KMS-11 (cell line): Measurements from ENCODE around the gene MGRN1.

Experiments used
- H2AFZ ChIP-seq: fragments of 200-600 bp; sonication (generic); 2 replicates; pipeline ENCODE4 v1.6.1; 2016; ENCODE audit warnings: antibody characterized with exemption, mixed run types, low read depth
- H3K27ac ChIP-seq: fragments of 200-600 bp; sonication (generic); 2 replicates; pipeline ENCODE4 v1.6.1; 2016; ENCODE audit warnings: mild to moderate bottlenecking, mixed run types
- H3K27me3 ChIP-seq: fragments of 200-600 bp; sonication (generic); 2 replicates; pipeline ENCODE4 v1.6.1; 2017; ENCODE audit warnings: mild to moderate bottlenecking, low read depth, mixed run types, moderate library complexity; ENCODE audit not compliant: insufficient read depth
- H3K36me3 ChIP-seq: fragments of 200-600 bp; sonication (generic); 2 replicates; pipeline ENCODE4 v1.6.1; 2017; ENCODE audit warnings: mild to moderate bottlenecking, mixed run types; ENCODE audit not compliant: insufficient read depth
- H3K4me1 ChIP-seq: fragments of 200-600 bp; sonication (generic); 2 replicates; pipeline ENCODE4 v1.6.1; 2016; ENCODE audit warnings: mild to moderate bottlenecking, low read depth, mixed run types; ENCODE audit not compliant: poor library complexity, severe bottlenecking
- H3K4me2 ChIP-seq: fragments of 200-600 bp; sonication (generic); 2 replicates; pipeline ENCODE4 v1.7.0; 2016; ENCODE audit warnings: mild to moderate bottlenecking, mixed run types
- H3K4me3 ChIP-seq: fragments of 200-600 bp; sonication (generic); IDR thresholded peaks from 2 replicates; pipeline ENCODE4 v1.6.1; 2017; ENCODE audit warnings: low read depth, low read length, mixed read lengths; ENCODE audit not compliant: insufficient read depth
- H3K79me2 ChIP-seq: fragments of 200-600 bp; sonication (generic); 2 replicates; pipeline ENCODE4 v1.6.1; 2016; ENCODE audit warnings: low read depth, mixed run types; ENCODE audit not compliant: insufficient read depth
- H3K9ac ChIP-seq: fragments of 200-600 bp; sonication (generic); 2 replicates; pipeline ENCODE4 v1.6.1; 2016; ENCODE audit warnings: mild to moderate bottlenecking, mixed run types
- H4K20me1 ChIP-seq: fragments of 200-600 bp; sonication (generic); 2 replicates; pipeline ENCODE4 v1.6.1; 2016; ENCODE audit warnings: mild to moderate bottlenecking, mixed run types; ENCODE audit not compliant: insufficient read depth
- CTCF ChIP-seq: fragments of 200-600 bp; sonication (generic); conservative IDR thresholded peaks from 2 replicates; pipeline ENCODE4 v1.6.1; 2017; ENCODE audit warnings: low read depth, mild to moderate bottlenecking, antibody characterized with exemption, low read length, moderate library complexity, mixed read lengths

The MGRN1 gene

GRCh38 chr16:4677994-4678393 lies 53.4 kb downstream of the MGRN1 start:
- no peak overlapping the region for H3K4me3 ChIP-seq
- H3K9ac ChIP-seq, result no peak overlapping the region
- no peak overlapping the region for H3K4me2 ChIP-seq
- TF ChIP-seq CTCF, result no peak
- H4K20me1 ChIP-seq, result no peaks in the 10 kb centered on the region
- H2AFZ ChIP-seq, result no peak overlapping the region
- no peak overlapping the region for H3K27ac ChIP-seq
- H3K79me2 ChIP-seq, result peaks cover 5% of the 10 kb centered on the region; the same call in 1 of the 2 replicates
- H3K27me3 ChIP-seq, result no peaks in the 10 kb centered on the region
- no peaks in the 10 kb centered on the region for H3K36me3 ChIP-seq
- peaks cover 43% of the 10 kb centered on the region for H3K4me1 ChIP-seq

- no peaks in the 10 kb centered on the region for H3K36me3 ChIP-seq
- TF ChIP-seq CTCF, result no peak
- no peaks in the 10 kb centered on the region for H4K20me1 ChIP-seq
- no peak overlapping the region for H3K4me3 ChIP-seq
- no peak overlapping the region for H3K9ac ChIP-seq
- peaks cover 43% of the 10 kb centered on the region for H3K4me1 ChIP-seq
- H3K27ac ChIP-seq, result no peak overlapping the region; the same call in 1 of the 2 replicates
- no peaks in the 10 kb centered on the region for H3K27me3 ChIP-seq
- H3K79me2 ChIP-seq, result peaks cover 5% of the 10 kb centered on the region; the same call in 1 of the 2 replicates
- H3K4me2 ChIP-seq, result no peak overlapping the region
- H2AFZ ChIP-seq, result no peak overlapping the region
Measured at GRCh38 chr16:4678596-4678995, 54.0 kb downstream of the MGRN1 start.

GRCh38 chr16:4679156-4679849 lies 54.7 kb downstream of the MGRN1 start:
- no peaks in the 10 kb centered on the region for H4K20me1 ChIP-seq

GRCh38 chr16:4679850-4680636 lies 55.4 kb downstream of the MGRN1 start:
- no peak overlapping the region for H3K27ac ChIP-seq
- H3K4me3 ChIP-seq, result no peak overlapping the region
- no peak for TF ChIP-seq CTCF
- H2AFZ ChIP-seq, result no peak overlapping the region
- no peak overlapping the region for H3K9ac ChIP-seq
- peaks cover 5% of the 10 kb centered on the region; the same call in 1 of the 2 replicates for H3K79me2 ChIP-seq
- no peaks in the 10 kb centered on the region for H3K36me3 ChIP-seq
- peaks cover 40% of the 10 kb centered on the region for H3K4me1 ChIP-seq
- H3K4me2 ChIP-seq, result no peak overlapping the region
- no peaks in the 10 kb centered on the region for H4K20me1 ChIP-seq
- H3K27me3 ChIP-seq, result no peaks in the 10 kb centered on the region

More at GRCh38 chr16:4679156-4679849, 54.7 kb downstream of the MGRN1 start:
- Histone ChIP-seq H3K4me3 (no peak overlapping the region), H3K79me2 (peaks cover 5% of the 10 kb centered on the region; the same call in 1 of the 2 replicates), H3K27me3 (no peaks in the 10 kb centered on the region), H3K9ac (no peak overlapping the region), H3K27ac (no peak overlapping the region), H3K4me2 (no peak overlapping the region), H3K36me3 (no peaks in the 10 kb centered on the region), H2AFZ (no peak overlapping the region), H3K4me1 (peaks cover 43% of the 10 kb centered on the region)
- no peak for TF ChIP-seq CTCF
